ENCODE data around the gene CHN2.
"Not testable (repeated sequence)": the region's sequence is repeated elsewhere in the genome, so short reads cannot be mapped to it uniquely, and the experiment has no call there.

CHN2 gene

GRCh38 chr7:29255906-29256692 lies 61.5 kb downstream of the CHN2 start:
- Histone ChIP-seq H3K79me2 (ENCODE audit: insufficient read depth, low read depth) (no peaks in the 10 kb centered on the region), H3K4me1 (ENCODE audit: low read depth, poor library complexity, severe bottlenecking) (no peaks in the 10 kb centered on the region), H3K4me2 (no peak overlapping the region), H2AFZ (ENCODE audit: low read depth) (no peak overlapping the region), H3K4me3 (IDR thresholded peaks at IDR 0.05; ENCODE audit: insufficient read depth, low read depth, low read length) (no peak overlapping the region), H3K27ac (no peak overlapping the region), H4K20me1 (ENCODE audit: insufficient read depth) (no peaks in the 10 kb centered on the region), H3K9ac (no peak overlapping the region), H3K36me3 (ENCODE audit: insufficient read depth) (no peaks in the 10 kb centered on the region), H3K27me3 (ENCODE audit: insufficient read depth, low read depth) (no peaks in the 10 kb centered on the region)
- no peak for TF ChIP-seq CTCF (conservative IDR thresholded peaks at IDR 0.05; ENCODE audit: low read depth, low read length)

- TF ChIP-seq CTCF (conservative IDR thresholded peaks at IDR 0.05; ENCODE audit: low read depth, low read length), result no peak
- no peaks in the 10 kb centered on the region for H4K20me1 ChIP-seq (ENCODE audit: insufficient read depth)
- no peak overlapping the region for H3K27ac ChIP-seq
- H3K27me3 ChIP-seq (ENCODE audit: insufficient read depth, low read depth), result no peaks in the 10 kb centered on the region
- H3K4me1 ChIP-seq (ENCODE audit: low read depth, poor library complexity, severe bottlenecking), result no peaks in the 10 kb centered on the region
- H2AFZ ChIP-seq (ENCODE audit: low read depth), result no peak overlapping the region
- no peaks in the 10 kb centered on the region for H3K79me2 ChIP-seq (ENCODE audit: insufficient read depth, low read depth)
- H3K36me3 ChIP-seq (ENCODE audit: insufficient read depth), result no peaks in the 10 kb centered on the region
- H3K9ac ChIP-seq, result no peak overlapping the region
- no peak overlapping the region for H3K4me2 ChIP-seq
- H3K4me3 ChIP-seq (IDR thresholded peaks at IDR 0.05; ENCODE audit: insufficient read depth, low read depth, low read length), result no peak overlapping the region
Observed at GRCh38 chr7:29256693-29257002, 62.1 kb downstream of the CHN2 start.

GRCh38 chr7:29258951-29259350 lies 64.4 kb downstream of the CHN2 start:
- no peak for TF ChIP-seq CTCF (conservative IDR thresholded peaks at IDR 0.05; ENCODE audit: low read depth, low read length)
- Histone ChIP-seq H3K9ac (no peak overlapping the region), H3K4me3 (IDR thresholded peaks at IDR 0.05; ENCODE audit: insufficient read depth, low read depth, low read length) (no peak overlapping the region), H2AFZ (ENCODE audit: low read depth) (no peak overlapping the region), H3K4me2 (no peak overlapping the region), H3K36me3 (ENCODE audit: insufficient read depth) (no peaks in the 10 kb centered on the region), H4K20me1 (ENCODE audit: insufficient read depth) (no peaks in the 10 kb centered on the region), H3K27ac (no peak overlapping the region), H3K79me2 (ENCODE audit: insufficient read depth, low read depth) (no peaks in the 10 kb centered on the region), H3K4me1 (ENCODE audit: low read depth, poor library complexity, severe bottlenecking) (no peaks in the 10 kb centered on the region), H3K27me3 (ENCODE audit: insufficient read depth, low read depth) (no peaks in the 10 kb centered on the region)

- H3K27ac ChIP-seq, result no peak overlapping the region
Observed at GRCh38 chr7:29262191-29262917, 67.8 kb downstream of the CHN2 start.

GRCh38 chr7:29263601-29264207 lies 69.1 kb downstream of the CHN2 start:
- H3K27ac ChIP-seq; H3K4me3 ChIP-seq (IDR thresholded peaks at IDR 0.05; ENCODE audit: insufficient read depth, low read depth, low read length); H3K9ac ChIP-seq: not testable (repeated sequence)

More at GRCh38 chr7:29262191-29262917, 67.8 kb downstream of the CHN2 start:
- no peak for TF ChIP-seq CTCF (conservative IDR thresholded peaks at IDR 0.05; ENCODE audit: low read depth, low read length)
- H3K4me3 ChIP-seq (IDR thresholded peaks at IDR 0.05; ENCODE audit: insufficient read depth, low read depth, low read length), result no peak overlapping the region
- H3K4me1 ChIP-seq (ENCODE audit: low read depth, poor library complexity, severe bottlenecking), result peaks cover 19% of the 10 kb centered on the region
- H3K27me3 ChIP-seq (ENCODE audit: insufficient read depth, low read depth), result no peaks in the 10 kb centered on the region
- no peak overlapping the region for H3K4me2 ChIP-seq
- H2AFZ ChIP-seq (ENCODE audit: low read depth), result no peak overlapping the region
- no peaks in the 10 kb centered on the region for H4K20me1 ChIP-seq (ENCODE audit: insufficient read depth)
- no peaks in the 10 kb centered on the region for H3K36me3 ChIP-seq (ENCODE audit: insufficient read depth)
- H3K9ac ChIP-seq, result no peak overlapping the region
- H3K79me2 ChIP-seq (ENCODE audit: insufficient read depth, low read depth), result no peaks in the 10 kb centered on the region

More at GRCh38 chr7:29263601-29264207, 69.1 kb downstream of the CHN2 start:
- H3K4me2 ChIP-seq; H4K20me1 ChIP-seq (ENCODE audit: insufficient read depth); H3K27me3 ChIP-seq (ENCODE audit: insufficient read depth, low read depth); H3K36me3 ChIP-seq (ENCODE audit: insufficient read depth); H3K79me2 ChIP-seq (ENCODE audit: insufficient read depth, low read depth); H2AFZ ChIP-seq (ENCODE audit: low read depth): not testable (repeated sequence)
- peaks cover 19% of the 10 kb centered on the region for H3K4me1 ChIP-seq (ENCODE audit: low read depth, poor library complexity, severe bottlenecking)

Measured in KMS-11 (cell line).